ENCODE results near the gene TCF7L2.

- TF ChIP-seq GATA2 (IDR thresholded peaks at IDR 0.05; ENCODE audit: low read depth, low read length), result no peak
- no peak for TF ChIP-seq GATA3 (IDR thresholded peaks at IDR 0.05; ENCODE audit: low read depth, low read length)
Observed at GRCh38 chr10:113089551-113089950, 139.5 kb downstream of the TCF7L2 start.

Measured in SH-SY5Y (cell line).